Measurements from ENCODE around the gene HCFC2. TPM values are rescaled to one million over a fixed set of nuclear protein-coding genes. Genes with fewer than 3 reads are reported as not detected.
A peak's percentile ranks its signal among the peaks of the same experiment; 100 is the strongest.

Gene HCFC2
- total and polyA plus RNA-seq, 4 donors = 5.8 to 17.4 (median 9.9) TPM

DNA sequence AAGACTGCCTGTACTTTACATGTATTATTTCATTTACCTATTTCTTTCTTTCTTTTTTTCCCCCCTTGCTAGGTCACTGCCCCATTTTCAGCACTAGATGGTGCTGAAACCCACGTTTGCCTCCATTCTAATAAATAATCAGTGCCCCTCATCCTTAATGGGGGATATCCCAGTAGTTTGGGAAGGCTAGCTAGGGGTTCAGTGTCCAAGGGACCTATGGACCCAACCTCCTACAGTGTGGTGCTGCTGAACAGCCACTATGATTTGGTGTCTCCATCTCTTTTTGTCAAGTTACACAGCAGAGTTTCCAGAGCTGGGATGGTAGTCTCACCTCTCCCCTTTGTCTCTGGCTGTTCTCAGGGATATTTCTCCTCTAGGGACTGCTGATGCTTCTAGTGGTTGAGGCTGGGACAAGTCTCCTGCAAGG, 6.5 kb upstream of the HCFC2 start:
- DNase-seq (ENCODE audit: low spot score) = no peak

DNA sequence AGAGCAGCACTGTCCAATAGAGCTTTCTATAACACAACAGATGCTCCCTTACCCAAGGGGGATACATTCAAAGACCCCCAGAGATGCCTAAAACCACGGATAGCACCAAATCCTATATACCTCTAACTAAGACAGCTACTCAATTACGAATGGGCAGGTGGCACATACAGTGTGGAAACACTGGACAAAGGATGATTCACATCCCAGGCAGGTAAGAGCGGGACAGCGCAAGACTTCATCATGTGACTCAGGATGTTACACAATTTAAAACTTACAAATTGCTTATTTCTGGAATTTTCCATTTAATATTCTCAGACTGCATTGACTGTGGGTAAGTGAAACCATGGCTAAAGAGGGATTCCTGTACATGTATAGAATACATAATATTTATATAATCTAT, 5.5 kb upstream of the HCFC2 start:
- Histone ChIP-seq H3K4me1 (ENCODE audit: control insufficient read depth in 4 of 4, insufficient read depth in 4 of 4, low read length in 3 of 4) (peaks cover 0 to 21% (median 15%) of the 10 kb centered on the region in 4 donors), H3K27ac (ENCODE audit: low read depth in 1 of 2, low read length in 2 of 2) (no peak overlapping the region), H3K9me3 (ENCODE audit: control insufficient read depth in 4 of 4, low read length in 3 of 4) (no peaks in the 10 kb centered on the region), H3K4me3 (ENCODE audit: low read depth in 1 of 3, low read length in 3 of 3) (no peak overlapping the region), H3K36me3 (ENCODE audit: control insufficient read depth in 4 of 4, insufficient read depth in 3 of 4, low read depth in 1 of 4, low read length in 3 of 4) (no peaks in the 10 kb centered on the region), H3K27me3 (ENCODE audit: control insufficient read depth in 4 of 4, insufficient read depth in 4 of 4, low read length in 3 of 4) (no peaks in the 10 kb centered on the region), H3K9ac (ENCODE audit: low read depth in 1 of 2, low read length in 2 of 2) (no peak overlapping the region)
- TF ChIP-seq RAD21 (IDR thresholded peaks at IDR 0.05) = no peak
- no peak for TF ChIP-seq HNF4G (IDR thresholded peaks at IDR 0.05)
- WGBS = 86% methylated on average over 4 of the region's 4 CpGs
- no peak for DNase-seq (ENCODE audit: low spot score)

More for the DNA sequence above, 6.5 kb upstream of the HCFC2 start:
- 3% methylated on average over 1 of the region's 1 CpG for WGBS
- H3K36me3 ChIP-seq (ENCODE audit: control insufficient read depth in 4 of 4, insufficient read depth in 3 of 4, low read depth in 1 of 4, low read length in 3 of 4) = no peaks in the 10 kb centered on the region
- peaks cover 0 to 17% (median 15%) of the 10 kb centered on the region in 4 donors for H3K4me1 ChIP-seq (ENCODE audit: control insufficient read depth in 4 of 4, insufficient read depth in 4 of 4, low read length in 3 of 4)
- H3K27me3 ChIP-seq (ENCODE audit: control insufficient read depth in 4 of 4, insufficient read depth in 4 of 4, low read length in 3 of 4) = no peaks in the 10 kb centered on the region
- H3K9ac ChIP-seq (ENCODE audit: low read depth in 1 of 2, low read length in 2 of 2) = no peak overlapping the region
- no peak overlapping the region for H3K4me3 ChIP-seq (ENCODE audit: low read depth in 1 of 3, low read length in 3 of 3)
- H3K9me3 ChIP-seq (ENCODE audit: control insufficient read depth in 4 of 4, low read length in 3 of 4) = no peaks in the 10 kb centered on the region
- no peak overlapping the region for H3K27ac ChIP-seq (ENCODE audit: low read depth in 1 of 2, low read length in 2 of 2)
- TF ChIP-seq FOXA1 (IDR thresholded peaks at IDR 0.05) (no peak), SP1 (IDR thresholded peaks at IDR 0.05) (no peak), TAF1 (conservative IDR thresholded peaks at IDR 0.05) (no peak), GABPA (IDR thresholded peaks at IDR 0.05 in 1 of 2, conservative IDR thresholded peaks at IDR 0.05 in 1 of 2) (no peak), RXRA (IDR thresholded peaks at IDR 0.05) (no peak), HNF4A (conservative IDR thresholded peaks at IDR 0.05) (no peak), RAD21 (IDR thresholded peaks at IDR 0.05) (peak; percentile 89), JUND (IDR thresholded peaks at IDR 0.05) (no peak), NR2F2 (IDR thresholded peaks at IDR 0.05) (no peak)
- TF ChIP-seq, protein P1, sequence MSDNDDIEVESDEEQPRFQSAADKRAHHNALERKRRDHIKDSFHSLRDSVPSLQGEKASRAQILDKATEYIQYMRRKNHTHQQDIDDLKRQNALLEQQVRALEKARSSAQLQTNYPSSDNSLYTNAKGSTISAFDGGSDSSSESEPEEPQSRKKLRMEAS (IDR thresholded peaks at IDR 0.05) = no peak
- TF ChIP-seq, protein P2, sequence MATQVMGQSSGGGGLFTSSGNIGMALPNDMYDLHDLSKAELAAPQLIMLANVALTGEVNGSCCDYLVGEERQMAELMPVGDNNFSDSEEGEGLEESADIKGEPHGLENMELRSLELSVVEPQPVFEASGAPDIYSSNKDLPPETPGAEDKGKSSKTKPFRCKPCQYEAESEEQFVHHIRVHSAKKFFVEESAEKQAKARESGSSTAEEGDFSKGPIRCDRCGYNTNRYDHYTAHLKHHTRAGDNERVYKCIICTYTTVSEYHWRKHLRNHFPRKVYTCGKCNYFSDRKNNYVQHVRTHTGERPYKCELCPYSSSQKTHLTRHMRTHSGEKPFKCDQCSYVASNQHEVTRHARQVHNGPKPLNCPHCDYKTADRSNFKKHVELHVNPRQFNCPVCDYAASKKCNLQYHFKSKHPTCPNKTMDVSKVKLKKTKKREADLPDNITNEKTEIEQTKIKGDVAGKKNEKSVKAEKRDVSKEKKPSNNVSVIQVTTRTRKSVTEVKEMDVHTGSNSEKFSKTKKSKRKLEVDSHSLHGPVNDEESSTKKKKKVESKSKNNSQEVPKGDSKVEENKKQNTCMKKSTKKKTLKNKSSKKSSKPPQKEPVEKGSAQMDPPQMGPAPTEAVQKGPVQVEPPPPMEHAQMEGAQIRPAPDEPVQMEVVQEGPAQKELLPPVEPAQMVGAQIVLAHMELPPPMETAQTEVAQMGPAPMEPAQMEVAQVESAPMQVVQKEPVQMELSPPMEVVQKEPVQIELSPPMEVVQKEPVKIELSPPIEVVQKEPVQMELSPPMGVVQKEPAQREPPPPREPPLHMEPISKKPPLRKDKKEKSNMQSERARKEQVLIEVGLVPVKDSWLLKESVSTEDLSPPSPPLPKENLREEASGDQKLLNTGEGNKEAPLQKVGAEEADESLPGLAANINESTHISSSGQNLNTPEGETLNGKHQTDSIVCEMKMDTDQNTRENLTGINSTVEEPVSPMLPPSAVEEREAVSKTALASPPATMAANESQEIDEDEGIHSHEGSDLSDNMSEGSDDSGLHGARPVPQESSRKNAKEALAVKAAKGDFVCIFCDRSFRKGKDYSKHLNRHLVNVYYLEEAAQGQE (IDR thresholded peaks at IDR 0.05) = no peak
- TF ChIP-seq, protein P3, sequence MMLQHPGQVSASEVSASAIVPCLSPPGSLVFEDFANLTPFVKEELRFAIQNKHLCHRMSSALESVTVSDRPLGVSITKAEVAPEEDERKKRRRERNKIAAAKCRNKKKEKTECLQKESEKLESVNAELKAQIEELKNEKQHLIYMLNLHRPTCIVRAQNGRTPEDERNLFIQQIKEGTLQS (IDR thresholded peaks at IDR 0.05) = no peak
- TF ChIP-seq, protein P4, sequence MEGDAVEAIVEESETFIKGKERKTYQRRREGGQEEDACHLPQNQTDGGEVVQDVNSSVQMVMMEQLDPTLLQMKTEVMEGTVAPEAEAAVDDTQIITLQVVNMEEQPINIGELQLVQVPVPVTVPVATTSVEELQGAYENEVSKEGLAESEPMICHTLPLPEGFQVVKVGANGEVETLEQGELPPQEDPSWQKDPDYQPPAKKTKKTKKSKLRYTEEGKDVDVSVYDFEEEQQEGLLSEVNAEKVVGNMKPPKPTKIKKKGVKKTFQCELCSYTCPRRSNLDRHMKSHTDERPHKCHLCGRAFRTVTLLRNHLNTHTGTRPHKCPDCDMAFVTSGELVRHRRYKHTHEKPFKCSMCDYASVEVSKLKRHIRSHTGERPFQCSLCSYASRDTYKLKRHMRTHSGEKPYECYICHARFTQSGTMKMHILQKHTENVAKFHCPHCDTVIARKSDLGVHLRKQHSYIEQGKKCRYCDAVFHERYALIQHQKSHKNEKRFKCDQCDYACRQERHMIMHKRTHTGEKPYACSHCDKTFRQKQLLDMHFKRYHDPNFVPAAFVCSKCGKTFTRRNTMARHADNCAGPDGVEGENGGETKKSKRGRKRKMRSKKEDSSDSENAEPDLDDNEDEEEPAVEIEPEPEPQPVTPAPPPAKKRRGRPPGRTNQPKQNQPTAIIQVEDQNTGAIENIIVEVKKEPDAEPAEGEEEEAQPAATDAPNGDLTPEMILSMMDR (IDR thresholded peaks at IDR 0.05; ENCODE audit: low read depth, low read length, missing input control) = peak; percentile 77

Data from liver (tissue), 9 donors.